Measurements from ENCODE around the gene BICDL2. TPM values are rescaled to one million over a fixed set of nuclear protein-coding genes. Genes with fewer than 3 reads are reported as not detected.

Gene BICDL2
- total and polyA plus RNA-seq, 4 donors: 0.06 to 0.39 (median 0.24) TPM

Small RNA genes lying within 50 kb of the gene (small RNA-seq; reads per million reads assigned to genes)
- gene LINC00514 (ENCODE audit: low replicate concordance) (not detected), gene RNU1-22P (ENCODE audit: low replicate concordance) (0.26 reads per million, percentile 20 among the genes with 10 or more reads in this experiment)

Other genes starting within 250 kb of the BICDL2 start
- under 1 TPM in 1 of 2 donors, not detected in 1; 0.17 TPM for gene PRSS33, start 249.4 kb downstream of the BICDL2 start, total RNA-seq
- under 1 TPM; 0.21 to 0.24 TPM for gene PRSS33, start 249.4 kb downstream of the BICDL2 start, polyA plus RNA-seq (ENCODE audit: insufficient read length in 2 of 2)
- not detected for gene PRSS41, start 238.5 kb downstream of the BICDL2 start, total RNA-seq
- not detected for gene PRSS41, start 238.5 kb downstream of the BICDL2 start, polyA plus RNA-seq (ENCODE audit: insufficient read length in 2 of 2)
- under 1 TPM in 1 of 2 donors, not detected in 1; 0.28 TPM for gene PRSS21, start 219.7 kb downstream of the BICDL2 start, total RNA-seq
- gene PRSS21, start 219.7 kb downstream of the BICDL2 start, polyA plus RNA-seq (ENCODE audit: insufficient read length in 2 of 2): not detected
- 1 to 10 TPM in 1 of 2 donors, under 1 TPM in 1; 0.59 to 2.4 TPM for gene ZG16B, start 206.6 kb downstream of the BICDL2 start, total RNA-seq
- gene ZG16B, start 206.6 kb downstream of the BICDL2 start, polyA plus RNA-seq (ENCODE audit: insufficient read length in 2 of 2): under 1 TPM; 0.32 TPM
- gene PRSS22, start 178.8 kb downstream of the BICDL2 start, total RNA-seq: not detected
- under 1 TPM in 1 of 2 donors, not detected in 1; 0.17 TPM for gene PRSS22, start 178.8 kb downstream of the BICDL2 start, polyA plus RNA-seq (ENCODE audit: insufficient read length in 2 of 2)
- gene FLYWCH2, start 153.7 kb downstream of the BICDL2 start, total RNA-seq: 10 to 100 TPM; 28.1 to 63.1 TPM
- gene FLYWCH2, start 153.7 kb downstream of the BICDL2 start, polyA plus RNA-seq (ENCODE audit: insufficient read length in 2 of 2): 10 to 100 TPM; 59.7 to 61.8 TPM
- gene FLYWCH1, start 125.0 kb downstream of the BICDL2 start, total RNA-seq: 10 to 100 TPM; 17.5 to 18.2 TPM
- gene FLYWCH1, start 125.0 kb downstream of the BICDL2 start, polyA plus RNA-seq (ENCODE audit: insufficient read length in 2 of 2): 10 to 100 TPM; 55.9 TPM
- gene KREMEN2, start 72.7 kb downstream of the BICDL2 start, total RNA-seq: under 1 TPM; 0.17 to 0.20 TPM
- gene KREMEN2, start 72.7 kb downstream of the BICDL2 start, polyA plus RNA-seq (ENCODE audit: insufficient read length in 2 of 2): 1 to 10 TPM; 1.4 to 1.6 TPM
- gene PAQR4, start 67.6 kb downstream of the BICDL2 start, total RNA-seq: 10 to 100 TPM; 22.6 to 26.4 TPM
- 10 to 100 TPM; 74.0 to 82.4 TPM for gene PAQR4, start 67.6 kb downstream of the BICDL2 start, polyA plus RNA-seq (ENCODE audit: insufficient read length in 2 of 2)
- gene PKMYT1, start 56.5 kb downstream of the BICDL2 start, total RNA-seq: 1 to 10 TPM; 3.1 to 7.2 TPM
- 10 to 100 TPM; 20.0 to 32.6 TPM for gene PKMYT1, start 56.5 kb downstream of the BICDL2 start, polyA plus RNA-seq (ENCODE audit: insufficient read length in 2 of 2)
- gene CLDN9, start 24.0 kb downstream of the BICDL2 start, total RNA-seq: under 1 TPM; 0.06 to 0.20 TPM
- gene CLDN9, start 24.0 kb downstream of the BICDL2 start, polyA plus RNA-seq (ENCODE audit: insufficient read length in 2 of 2): under 1 TPM; 0.36 to 0.38 TPM
- gene CLDN6, start 18.8 kb downstream of the BICDL2 start, total RNA-seq: under 1 TPM in 1 of 2 donors, not detected in 1; 0.28 TPM
- 1 to 10 TPM in 1 of 2 donors, under 1 TPM in 1; 0.43 to 1.0 TPM for gene CLDN6, start 18.8 kb downstream of the BICDL2 start, polyA plus RNA-seq (ENCODE audit: insufficient read length in 2 of 2)
- gene TNFRSF12A, start 16.6 kb downstream of the BICDL2 start, total RNA-seq: 1 to 10 TPM; 5.8 to 9.9 TPM
- gene TNFRSF12A, start 16.6 kb downstream of the BICDL2 start, polyA plus RNA-seq (ENCODE audit: insufficient read length in 2 of 2): 1 to 10 TPM; 4.5 to 6.7 TPM
- gene HCFC1R1, start 13.0 kb downstream of the BICDL2 start, total RNA-seq: 10 to 100 TPM; 20.4 to 66.2 TPM
- gene HCFC1R1, start 13.0 kb downstream of the BICDL2 start, polyA plus RNA-seq (ENCODE audit: insufficient read length in 2 of 2): 100 to 1,000 TPM; 155 to 161 TPM
- gene THOC6, start 12.9 kb downstream of the BICDL2 start, total RNA-seq: 10 to 100 TPM in 1 of 2 donors, 1 to 10 TPM in 1; 7.2 to 12.5 TPM
- gene THOC6, start 12.9 kb downstream of the BICDL2 start, polyA plus RNA-seq (ENCODE audit: insufficient read length in 2 of 2): 10 to 100 TPM; 16.8 to 18.7 TPM
- gene MMP25, start 9.6 kb upstream of the BICDL2 start, total RNA-seq: 1 to 10 TPM; 1.2 to 1.4 TPM
- 10 to 100 TPM in 1 of 2 donors, 1 to 10 TPM in 1; 7.2 to 10.5 TPM for gene MMP25, start 9.6 kb upstream of the BICDL2 start, polyA plus RNA-seq (ENCODE audit: insufficient read length in 2 of 2)
- 10 to 100 TPM in 1 of 2 donors, 1 to 10 TPM in 1; 9.0 to 11.6 TPM for gene IL32, start 28.7 kb upstream of the BICDL2 start, total RNA-seq
- gene IL32, start 28.7 kb upstream of the BICDL2 start, polyA plus RNA-seq (ENCODE audit: insufficient read length in 2 of 2): 10 to 100 TPM; 13.4 to 20.2 TPM
- gene ZSCAN10, start 62.4 kb upstream of the BICDL2 start, total RNA-seq: not detected
- not detected for gene ZSCAN10, start 62.4 kb upstream of the BICDL2 start, polyA plus RNA-seq (ENCODE audit: insufficient read length in 2 of 2)
- gene ZNF205, start 75.6 kb upstream of the BICDL2 start, total RNA-seq: 10 to 100 TPM in 1 of 2 donors, 1 to 10 TPM in 1; 9.2 to 19.3 TPM
- gene ZNF205, start 75.6 kb upstream of the BICDL2 start, polyA plus RNA-seq (ENCODE audit: insufficient read length in 2 of 2): 10 to 100 TPM; 24.3 to 26.4 TPM
- 1 to 10 TPM; 4.2 to 5.7 TPM for gene ZNF213, start 98.1 kb upstream of the BICDL2 start, total RNA-seq
- 10 to 100 TPM; 28.9 to 30.2 TPM for gene ZNF213, start 98.1 kb upstream of the BICDL2 start, polyA plus RNA-seq (ENCODE audit: insufficient read length in 2 of 2)
- under 1 TPM in 1 of 2 donors, not detected in 1; 0.20 TPM for gene OR1F1, start 151.3 kb upstream of the BICDL2 start, total RNA-seq
- 1 to 10 TPM; 1.8 to 2.4 TPM for gene OR1F1, start 151.3 kb upstream of the BICDL2 start, polyA plus RNA-seq (ENCODE audit: insufficient read length in 2 of 2)
- gene ZNF200, start 198.2 kb upstream of the BICDL2 start, total RNA-seq: 10 to 100 TPM in 1 of 2 donors, 1 to 10 TPM in 1; 9.8 to 14.9 TPM
- gene ZNF200, start 198.2 kb upstream of the BICDL2 start, polyA plus RNA-seq (ENCODE audit: insufficient read length in 2 of 2): 10 to 100 TPM in 1 of 2 donors, 1 to 10 TPM in 1; 9.8 to 11.1 TPM
- 1 to 10 TPM in 1 of 2 donors, under 1 TPM in 1; 0.33 to 1.8 TPM for gene MEFV, start 219.7 kb upstream of the BICDL2 start, total RNA-seq
- under 1 TPM; 0.29 to 0.36 TPM for gene MEFV, start 219.7 kb upstream of the BICDL2 start, polyA plus RNA-seq (ENCODE audit: insufficient read length in 2 of 2)
- 10 to 100 TPM; 34.5 to 44.8 TPM for gene ZNF263, start 246.5 kb upstream of the BICDL2 start, total RNA-seq
- 10 to 100 TPM; 30.0 to 30.2 TPM for gene ZNF263, start 246.5 kb upstream of the BICDL2 start, polyA plus RNA-seq (ENCODE audit: insufficient read length in 2 of 2)